GM18505 (cell line): ENCODE results near the gene CCNI.
"Not testable (repeated sequence)": the region's sequence is repeated elsewhere in the genome, so short reads cannot be mapped to it uniquely, and the experiment has no call there.

Experiments used
- ATAC-seq: cut with Tn5 transposase; IDR thresholded peaks from one replicate; pipeline ENCODE4 v1.9.1; 2021; ENCODE audit not compliant: unreplicated experiment
- POLR2A ChIP-seq: IDR thresholded peaks from 4 replicates; pipeline ENCODE4 v1.6.1; 2011; ENCODE audit warnings: borderline replicate concordance; ENCODE audit not compliant: insufficient read depth, insufficient read length; ENCODE audit errors: extremely low read depth

The CCNI gene

DNA sequence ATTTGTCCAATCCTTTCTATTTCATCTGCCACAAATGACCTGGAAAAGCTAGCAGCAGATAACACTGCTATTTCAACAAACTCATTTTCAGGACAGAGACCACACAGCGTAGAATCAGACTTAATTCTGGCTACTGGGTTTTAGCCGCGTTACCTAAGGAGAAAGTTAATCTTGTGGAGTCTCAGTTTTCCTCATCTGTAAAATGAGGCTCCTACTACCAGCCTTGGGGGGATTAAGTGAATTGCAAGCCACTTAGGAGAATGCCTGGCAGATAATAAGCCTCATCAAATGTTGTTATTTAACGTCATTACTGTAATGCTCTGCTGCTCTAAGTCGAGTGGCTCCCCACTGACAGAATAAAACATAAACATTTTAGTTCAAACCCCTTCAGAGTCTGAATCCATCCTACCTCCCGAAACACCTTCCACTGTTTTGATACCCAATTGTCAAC lies 1.4 kb downstream of the CCNI start:
- TF ChIP-seq POLR2A, result no peak
- no peak for ATAC-seq

DNA sequence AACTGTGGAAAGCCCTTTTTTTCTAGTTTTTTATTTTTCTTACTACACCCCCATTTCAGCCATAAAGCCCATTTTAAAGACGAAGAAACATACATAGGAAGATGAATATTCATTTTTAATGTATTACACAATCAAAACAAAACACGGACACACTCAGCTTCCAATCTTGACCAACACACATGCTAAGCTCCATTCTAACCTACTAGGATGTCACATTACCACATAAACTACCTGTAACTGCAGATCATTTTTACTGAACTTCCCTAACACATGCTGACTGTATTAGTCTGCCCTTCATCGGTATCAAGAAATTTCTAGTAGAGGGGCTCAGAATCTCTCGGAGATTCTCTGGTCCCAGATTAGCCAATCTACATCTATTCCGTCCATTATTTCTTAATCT lies 1.8 kb downstream of the CCNI start:
- ATAC-seq, result no peak
- TF ChIP-seq POLR2A, result no peak

DNA sequence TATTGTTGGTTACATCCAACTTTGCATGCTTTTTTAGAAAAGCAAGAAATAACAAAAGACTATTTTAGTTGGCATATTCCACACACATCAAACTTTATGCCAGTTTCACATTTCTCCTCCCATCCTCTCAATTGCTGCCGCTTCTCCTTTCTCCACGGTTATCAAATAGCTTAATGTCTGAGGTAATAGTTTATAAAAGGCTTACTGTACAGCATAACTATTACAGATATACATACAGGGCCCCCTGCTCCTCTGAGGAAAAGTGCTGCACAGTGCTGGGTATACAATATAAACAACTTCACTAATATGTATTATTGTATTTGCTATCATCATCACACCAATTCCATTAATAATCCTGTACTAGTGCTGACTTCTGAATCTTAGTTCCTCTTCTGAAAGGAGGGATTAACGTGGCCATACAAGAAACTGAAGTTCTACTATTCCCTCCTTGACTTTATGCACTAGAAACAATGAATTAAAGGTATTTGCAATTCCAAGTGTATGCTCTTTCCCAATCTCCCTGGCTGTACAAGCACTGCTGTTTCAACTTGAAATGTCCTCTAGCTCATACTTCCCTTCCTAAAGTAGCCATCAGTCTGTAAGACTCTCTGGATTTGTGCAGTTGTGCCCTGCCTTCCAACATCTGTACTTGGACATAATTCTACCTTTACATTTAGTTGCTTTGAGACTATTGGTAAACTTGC lies 2.5 kb downstream of the CCNI start:
- no peak for ATAC-seq
- no peak for TF ChIP-seq POLR2A

DNA sequence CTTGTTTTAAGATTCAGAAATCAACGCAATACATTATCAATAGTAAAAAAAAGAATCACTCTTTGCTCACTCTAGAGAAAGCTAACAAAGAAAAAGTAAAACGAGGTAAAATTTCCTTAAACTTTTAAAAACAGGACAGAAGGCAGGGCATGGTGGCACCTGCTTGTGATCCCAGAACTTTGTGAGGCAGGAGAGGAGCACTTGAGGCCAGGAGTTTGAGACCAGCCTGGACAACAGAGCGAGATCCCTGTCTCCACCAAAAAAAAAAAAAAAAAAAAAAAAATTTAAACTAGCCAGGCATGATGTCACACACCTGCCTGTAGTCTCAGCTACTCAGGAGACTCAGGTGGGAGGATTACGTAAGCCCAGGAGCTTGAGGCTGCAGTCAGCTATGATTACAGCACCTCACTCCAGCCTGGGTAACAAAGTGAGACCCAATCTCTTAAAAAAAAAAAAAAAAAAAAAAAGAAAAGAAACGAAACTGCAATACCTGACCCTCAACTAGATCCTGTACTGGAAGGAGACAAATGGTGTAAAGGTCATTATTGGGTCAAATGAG lies 3.5 kb downstream of the CCNI start:
- ATAC-seq, result no peak
- no peak for TF ChIP-seq POLR2A

DNA sequence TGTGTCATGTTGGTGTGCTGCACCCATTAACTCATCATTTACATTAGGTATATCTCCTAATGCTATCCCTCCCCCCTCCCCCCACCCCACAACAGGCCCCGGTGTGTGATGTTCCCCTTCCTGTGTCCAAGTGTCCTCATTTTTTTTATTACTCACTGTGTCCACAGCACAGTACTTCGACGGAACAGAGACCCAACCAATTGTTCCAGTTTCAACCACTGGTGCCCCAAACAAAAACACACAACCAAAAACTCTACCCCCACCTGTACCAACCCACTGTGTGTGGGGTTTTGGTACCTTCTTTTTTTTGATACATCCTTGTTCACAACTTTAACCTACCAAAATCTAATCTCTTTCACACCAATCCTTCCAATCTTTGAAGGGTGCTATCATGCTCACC lies 6.3 kb downstream of the CCNI start:
- ATAC-seq, result not testable (repeated sequence)

DNA sequence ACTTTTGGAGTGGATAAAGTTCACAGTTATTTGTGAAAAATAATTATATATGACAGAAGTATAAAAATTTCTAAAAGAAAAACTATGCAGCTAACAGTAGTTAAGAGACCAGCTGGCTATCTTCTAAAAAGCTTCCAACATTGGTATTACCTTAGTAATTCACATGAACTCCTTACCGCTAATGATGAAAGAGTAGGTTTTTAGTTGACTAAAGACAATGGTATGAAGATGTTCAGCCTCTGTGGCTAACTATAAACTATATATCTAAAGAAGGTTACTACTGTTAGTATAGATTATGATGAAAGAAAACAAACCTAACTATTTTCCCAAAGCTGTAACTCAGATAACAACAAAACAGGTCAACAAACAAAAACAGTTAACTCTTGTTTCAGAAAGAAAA lies 10.4 kb downstream of the CCNI start:
- no peak for ATAC-seq
- TF ChIP-seq POLR2A, result no peak

DNA sequence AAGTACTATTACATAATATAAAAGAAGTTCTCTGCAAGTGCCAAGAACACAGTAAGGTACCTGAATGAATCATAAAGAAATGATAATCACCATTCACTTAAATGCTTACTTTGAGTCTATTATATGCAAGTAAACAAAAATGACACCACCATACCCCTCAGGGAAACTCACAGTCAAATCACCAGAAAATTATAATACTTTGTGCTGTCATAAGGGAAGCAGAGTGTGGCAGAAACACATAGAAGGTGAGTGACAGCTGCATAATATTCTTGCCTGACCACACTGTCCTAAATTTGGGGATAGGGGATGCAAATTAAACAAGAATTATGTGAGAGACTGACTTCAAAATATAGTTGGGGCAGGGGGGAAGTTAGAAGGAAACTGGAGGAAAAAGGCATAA lies 12.9 kb downstream of the CCNI start:
- TF ChIP-seq POLR2A, result no peak
- ATAC-seq, result no peak

DNA sequence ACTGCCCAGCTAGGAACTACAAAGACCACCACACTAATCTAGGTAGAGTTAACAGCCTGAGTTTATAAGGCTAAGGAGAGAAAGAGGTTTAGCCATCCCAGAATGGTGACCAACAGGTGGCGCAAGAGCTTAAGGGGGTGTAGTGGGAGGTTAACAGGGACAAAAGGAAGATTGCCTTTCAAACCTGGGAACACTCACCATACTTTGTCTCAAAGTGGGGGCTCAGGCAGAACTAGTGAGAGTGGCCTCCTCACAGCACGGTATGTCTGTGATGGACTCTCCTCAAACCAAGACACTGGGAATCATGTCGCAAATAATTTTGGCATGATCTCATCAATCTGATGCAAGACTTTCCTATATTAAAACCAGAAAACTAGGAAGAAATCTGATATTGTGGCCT lies 23.4 kb downstream of the CCNI start:
- ATAC-seq, result no peak

DNA sequence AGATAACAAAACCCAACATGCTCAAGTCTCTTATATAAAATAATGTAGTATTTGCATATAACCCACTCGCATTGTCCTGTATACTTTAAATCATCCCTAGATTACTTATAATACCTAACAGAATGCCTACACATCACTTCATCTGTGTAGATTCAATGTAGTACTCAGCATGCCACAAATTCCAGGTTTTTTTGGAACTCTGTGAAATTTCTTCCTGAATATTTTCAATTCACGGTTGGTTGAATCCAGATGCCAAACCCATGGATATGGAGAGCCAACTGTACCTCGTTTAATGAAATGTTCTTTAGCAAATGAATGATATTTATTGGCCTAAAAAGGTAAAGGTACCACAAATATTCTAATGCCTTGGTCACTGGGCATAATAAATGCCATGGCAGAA lies 24.8 kb downstream of the CCNI start:
- ATAC-seq, result no peak
- no peak for TF ChIP-seq POLR2A

More for the DNA sequence above, 23.4 kb downstream of the CCNI start:
- TF ChIP-seq POLR2A, result no peak

DNA sequence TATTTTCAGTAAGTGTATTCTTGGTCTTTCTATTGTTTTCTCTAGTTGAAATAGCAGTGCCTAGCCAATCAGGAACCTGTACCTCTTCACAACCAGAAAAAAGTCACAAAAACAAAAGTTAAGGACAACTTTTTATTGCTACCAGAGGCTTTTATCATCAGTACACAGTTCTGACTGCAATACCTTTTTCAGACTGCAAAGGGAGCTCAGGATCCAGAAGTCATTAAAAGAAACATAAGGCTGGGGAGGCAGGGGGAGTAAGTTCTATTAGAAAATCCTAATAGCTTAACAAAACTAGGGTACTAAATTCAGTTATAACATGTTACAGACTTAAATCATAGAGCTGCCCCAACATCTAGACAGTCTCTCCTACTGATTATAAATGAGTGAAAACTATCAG lies 28.8 kb downstream of the CCNI start:
- ATAC-seq, result no peak
- no peak for TF ChIP-seq POLR2A

DNA sequence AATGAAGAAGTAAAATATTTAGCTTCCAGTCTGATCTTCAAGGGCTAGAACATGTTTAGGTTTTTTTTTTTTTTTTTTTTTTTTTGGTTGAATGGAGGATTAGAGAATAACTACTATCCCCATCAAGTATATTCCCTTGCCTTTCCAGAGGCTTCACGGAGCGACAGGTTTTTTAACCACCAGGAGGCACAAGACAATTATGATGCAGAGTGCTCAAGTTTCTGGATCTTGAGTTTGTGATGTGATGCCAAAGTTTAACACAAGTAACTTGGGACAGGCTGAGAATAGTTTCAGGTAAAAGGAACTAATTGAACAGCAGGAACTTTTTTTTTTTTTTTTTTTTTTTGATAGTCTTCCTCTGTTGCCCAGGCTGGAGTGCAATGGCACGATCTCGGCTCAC lies 30.3 kb downstream of the CCNI start:
- no peak for TF ChIP-seq POLR2A

DNA sequence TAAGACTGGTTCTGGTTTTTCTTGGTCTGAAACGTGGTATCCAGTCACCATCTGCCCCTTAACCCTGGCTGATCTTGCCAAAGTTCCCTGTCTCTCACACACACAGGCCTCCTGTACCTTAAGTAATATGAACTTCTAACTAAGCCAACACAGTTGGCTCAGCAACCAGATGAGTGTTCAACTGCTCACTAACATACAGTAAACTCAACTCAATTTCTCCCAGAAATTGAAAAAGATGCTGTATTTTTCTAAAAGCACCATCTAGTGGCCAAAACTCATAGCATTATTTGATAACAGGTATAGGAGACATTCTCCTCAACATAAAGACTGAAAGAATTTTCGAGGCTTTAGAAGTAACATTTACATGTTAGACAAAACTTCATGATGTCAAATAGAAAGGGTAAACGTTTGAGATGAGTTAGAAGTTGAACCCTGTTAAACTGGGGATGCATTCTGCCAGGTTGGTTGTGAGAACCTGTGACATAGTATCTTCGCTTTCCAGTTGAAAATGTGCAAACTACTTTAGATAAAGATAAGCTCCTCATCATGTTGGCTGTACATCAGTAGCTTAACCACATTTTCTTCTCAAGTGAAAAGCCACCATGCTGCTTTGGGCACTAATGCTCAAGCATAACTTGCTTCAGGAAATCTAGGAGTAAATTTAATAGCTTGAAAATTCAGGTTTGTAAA lies 31.2 kb downstream of the CCNI start:
- no peak for ATAC-seq
- no peak for TF ChIP-seq POLR2A

More for the DNA sequence above, 30.3 kb downstream of the CCNI start:
- no peak for ATAC-seq

DNA sequence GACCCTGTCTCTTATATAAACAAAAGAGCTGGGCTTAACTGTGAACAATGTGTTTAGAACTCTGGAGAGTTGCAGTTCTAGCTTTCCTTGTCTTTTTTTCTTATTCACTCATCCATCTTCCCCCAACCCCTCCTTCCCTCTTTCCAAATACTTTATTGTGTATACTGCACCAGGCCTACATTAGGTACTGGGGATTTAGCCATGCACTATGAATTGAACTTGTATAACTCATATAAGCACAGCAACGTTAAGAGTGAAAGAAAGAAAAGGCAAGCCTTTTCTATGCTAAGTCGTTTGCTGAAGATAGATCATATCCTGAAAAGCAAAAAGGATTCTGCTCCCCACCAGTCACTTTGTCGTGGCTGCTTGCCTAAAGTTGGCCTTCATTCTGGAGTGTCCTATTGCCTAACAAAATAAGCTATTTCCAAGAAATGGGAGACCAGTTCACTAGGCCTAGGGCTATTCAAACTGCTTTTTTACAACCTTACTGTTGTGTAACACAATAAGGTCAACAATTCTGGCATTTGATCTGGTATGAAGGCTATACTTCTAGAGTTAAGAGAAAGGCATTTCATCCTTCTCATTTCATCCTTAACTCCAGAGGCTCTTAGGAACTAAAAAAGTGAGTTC lies 32.2 kb downstream of the CCNI start:
- no peak for TF ChIP-seq POLR2A
- ATAC-seq, result no peak
